ENCODE measurements around the gene ADISSP.
"Not testable (repeated sequence)": the region's sequence is repeated elsewhere in the genome, so short reads cannot be mapped to it uniquely, and the experiment has no call there.

The ADISSP gene

GRCh38 chr20:3797592-3798372 lies 30.2 kb upstream of the ADISSP start:
- DNase-seq: no peak

- DNase-seq: no peak
These were observed 29.6 kb upstream of the ADISSP start for GRCh38 chr20:3797226-3797545.

GRCh38 chr20:3796477-3797225 lies 29.1 kb upstream of the ADISSP start:
- DNase-seq: no peak

GRCh38 chr20:3795511-3796468 lies 28.2 kb upstream of the ADISSP start, which contains the start of gene CDC25B:
TSS of gene CDC25B (plus strand) at chr20:3796310. CDS start at chr20:3796532, 222 bp downstream.
- peak; percentile 90 for DNase-seq

GRCh38 chr20:3794701-3795420 lies 27.3 kb upstream of the ADISSP start:
- no peak for DNase-seq

GRCh38 chr20:3794168-3794567 lies 26.6 kb upstream of the ADISSP start:
- not testable (repeated sequence) for DNase-seq

GRCh38 chr20:3789201-3789600 lies 21.6 kb upstream of the ADISSP start:
- DNase-seq: not testable (repeated sequence)

GRCh38 chr20:3788685-3789155 lies 21.2 kb upstream of the ADISSP start:
- DNase-seq: no peak

GRCh38 chr20:3787324-3788014 lies 19.9 kb upstream of the ADISSP start:
- no peak for DNase-seq

GRCh38 chr20:3786665-3787323 lies 19.2 kb upstream of the ADISSP start, which contains the start of gene CENPB:
TSS of gene CENPB (minus strand) at chr20:3786740. CDS start at chr20:3786483, 257 bp downstream.
- peak; percentile 83 for DNase-seq

- peak; percentile 49 for DNase-seq
These were observed 18.6 kb upstream of the ADISSP start for GRCh38 chr20:3786126-3786484.

- no peak for DNase-seq
These were observed 17.9 kb upstream of the ADISSP start for GRCh38 chr20:3785240-3786125.

GRCh38 chr20:3784863-3785239 lies 17.3 kb upstream of the ADISSP start:
- no peak for DNase-seq

GRCh38 chr20:3784216-3784853 lies 16.8 kb upstream of the ADISSP start:
- DNase-seq: no peak

GRCh38 chr20:3783511-3784195 lies 16.1 kb upstream of the ADISSP start:
- DNase-seq: no peak

GRCh38 chr20:3783068-3783489 lies 15.5 kb upstream of the ADISSP start:
- no peak for DNase-seq

GRCh38 chr20:3782597-3782996 lies 15.0 kb upstream of the ADISSP start:
- no peak for DNase-seq

- DNase-seq: peak; percentile 86
These were observed 13.8 kb upstream of the ADISSP start, which contains the start of gene SPEF1 for GRCh38 chr20:3781153-3781910. TSS of gene SPEF1 (minus strand) at chr20:3781448. CDS start at chr20:3781287, 161 bp downstream.

Measured in NCI-H774 (cell line).